Amniotic stem cell (primary cell): ENCODE results near the gene RAPGEF1.
A peak's percentile ranks its signal among the peaks of the same experiment; 100 is the strongest.

Source experiments
- DNase-seq: peaks from one replicate; lab custom pipeline; 2025; lab: John Stamatoyannopoulos, UW

The RAPGEF1 gene

DNA sequence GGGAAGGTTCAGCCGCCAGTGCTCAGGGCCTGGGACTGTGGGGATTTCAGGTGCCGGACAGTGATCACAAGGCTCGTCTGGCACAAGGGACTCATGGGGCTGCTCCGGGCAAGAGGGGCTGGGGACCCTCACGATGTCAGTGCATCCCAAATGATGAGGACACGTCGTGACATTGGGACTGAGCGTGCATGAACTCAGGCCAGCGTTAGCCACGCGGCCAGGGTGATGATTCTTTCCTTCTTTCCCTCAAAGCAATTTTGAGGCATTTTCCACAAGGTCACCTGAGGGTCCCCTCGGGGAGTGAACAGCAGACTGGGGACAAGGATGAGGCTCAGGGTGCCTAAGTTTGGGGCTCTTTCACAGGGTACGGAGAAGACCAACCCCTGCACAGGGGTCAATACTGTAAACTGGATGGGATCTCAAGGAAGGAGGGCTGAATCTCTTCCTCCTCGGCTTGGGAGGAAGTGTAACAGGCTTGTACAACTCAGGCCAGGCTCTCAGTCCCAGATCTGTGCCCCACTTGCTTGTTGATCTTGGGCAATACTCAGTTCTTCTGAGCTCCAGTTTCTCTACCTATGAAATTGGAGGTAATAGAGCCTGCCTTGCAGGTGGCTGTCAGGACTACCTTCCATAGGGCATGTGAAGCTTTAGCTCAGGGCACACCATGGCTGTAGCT is 116.1 kb downstream of the RAPGEF1 start:
- DNase-seq: no peak

DNA sequence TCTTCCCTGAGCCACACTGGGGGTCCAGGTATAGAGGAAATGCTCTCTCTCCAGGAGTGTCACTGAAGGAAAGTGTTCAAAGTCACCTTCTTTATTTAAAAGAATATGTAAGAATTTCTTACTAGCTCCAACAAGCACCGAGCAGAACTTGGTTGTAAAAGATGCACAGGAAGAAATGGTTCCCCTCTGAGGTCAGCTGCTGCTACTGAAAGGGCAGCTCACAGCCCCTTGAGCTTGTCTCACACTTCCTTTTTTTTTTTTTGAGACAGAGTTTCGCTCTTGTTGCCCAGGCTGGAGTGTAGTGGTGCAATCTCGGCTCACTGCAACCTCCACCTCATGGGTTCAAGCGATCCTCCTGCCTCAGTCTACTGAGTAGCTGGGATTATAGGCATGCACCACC is 117.4 kb downstream of the RAPGEF1 start:
- DNase-seq: no peak

GRCh38 chr9:131621551-131622358 is 118.1 kb downstream of the RAPGEF1 start:
- DNase-seq: no peak

GRCh38 chr9:131620764-131621520 is 118.9 kb downstream of the RAPGEF1 start:
- DNase-seq: no peak

- DNase-seq: no peak
Measured at GRCh38 chr9:131619680-131620079, 120.2 kb downstream of the RAPGEF1 start.

DNA sequence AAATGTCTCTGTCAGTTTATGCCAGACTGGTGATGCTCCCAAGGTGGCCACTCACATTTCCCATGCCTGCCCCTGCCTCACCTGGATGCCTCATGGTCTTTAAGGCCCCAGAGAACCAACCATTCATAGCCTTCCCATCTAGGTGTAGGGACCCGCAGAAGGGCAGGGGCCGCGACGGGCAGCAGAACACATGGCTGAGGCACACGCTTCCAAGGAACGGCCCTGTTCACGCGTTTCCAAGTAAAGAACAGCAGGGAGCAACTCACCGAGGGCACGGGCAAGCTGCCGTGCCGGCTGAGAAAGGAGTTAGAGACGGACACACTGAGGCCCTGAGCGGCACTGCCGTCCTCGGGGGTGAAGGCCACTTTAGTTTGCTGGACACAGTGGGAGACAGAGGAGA is 121.1 kb downstream of the RAPGEF1 start:
- no peak for DNase-seq

- DNase-seq: no peak
Measured at GRCh38 chr9:131618071-131618479, 121.8 kb downstream of the RAPGEF1 start.

DNA sequence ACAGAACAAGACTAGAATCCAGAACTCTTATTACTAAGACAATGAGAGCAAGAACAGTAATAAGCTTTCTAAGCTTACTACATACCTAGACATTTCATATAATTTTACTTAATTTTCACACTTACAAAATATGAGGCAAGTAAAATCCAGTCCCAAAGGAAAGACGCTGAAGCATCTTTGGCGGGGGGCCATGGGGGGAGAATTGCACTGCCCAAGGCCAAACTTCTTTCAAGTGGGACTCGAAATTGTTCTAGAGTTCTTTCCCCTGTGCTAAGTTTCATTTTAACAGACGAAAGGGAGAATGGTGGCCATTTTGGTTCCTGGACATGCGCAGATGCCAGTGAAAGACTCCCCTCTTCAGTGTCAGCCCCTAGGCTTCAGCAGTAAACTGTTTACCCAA is 122.3 kb downstream of the RAPGEF1 start:
- no peak for DNase-seq

GRCh38 chr9:131616983-131617604 is 122.8 kb downstream of the RAPGEF1 start:
- DNase-seq: no peak

DNA sequence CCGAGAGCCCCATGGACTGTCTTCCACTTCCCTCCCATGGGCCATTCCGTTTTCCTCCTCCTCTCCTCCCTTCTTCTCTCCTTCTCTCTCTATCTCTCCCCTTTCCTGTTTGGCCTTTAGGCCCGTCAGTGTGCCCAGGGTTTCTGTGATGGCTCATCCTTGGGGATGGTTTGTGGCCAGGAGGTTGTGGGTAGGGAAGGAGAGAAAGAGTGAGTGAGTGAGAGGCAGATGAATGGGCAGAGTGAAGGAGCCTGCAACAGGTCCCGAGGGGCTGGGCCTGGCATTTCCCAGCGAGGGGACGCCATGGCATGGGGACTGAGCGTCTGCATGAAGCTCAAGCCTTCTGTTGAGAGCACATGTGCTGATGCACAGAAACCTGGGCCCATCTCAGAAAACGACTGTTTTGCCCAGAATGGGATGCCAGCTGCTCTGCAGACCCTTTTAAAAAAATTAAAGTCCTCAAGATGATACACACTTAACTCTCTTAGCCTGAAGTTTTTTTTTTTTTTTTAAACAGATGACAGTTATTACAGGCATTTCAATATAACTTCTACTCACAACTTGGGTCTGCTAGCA is 125.4 kb downstream of the RAPGEF1 start:
- no peak for DNase-seq

GRCh38 chr9:131613921-131614320 is 126.0 kb downstream of the RAPGEF1 start:
- no peak for DNase-seq

DNA sequence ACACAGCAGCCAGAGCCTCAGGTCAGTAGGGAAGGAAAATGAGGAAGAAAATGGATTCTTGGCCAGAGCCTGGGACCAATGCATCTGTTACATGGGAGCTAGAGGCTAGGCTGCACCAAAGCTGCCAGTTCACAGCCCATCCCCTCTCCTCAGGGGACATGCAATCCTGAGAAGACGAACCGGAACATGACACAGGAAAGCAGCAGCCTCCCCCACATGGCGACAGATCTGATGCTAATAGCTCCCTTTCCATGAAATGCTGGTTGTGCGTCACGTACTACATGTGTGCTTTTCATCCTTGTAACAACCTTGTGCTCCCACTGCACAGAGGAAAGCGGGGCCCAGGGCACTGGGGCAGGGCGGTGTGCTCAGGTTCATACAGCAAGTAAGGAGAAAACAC is 127.0 kb downstream of the RAPGEF1 start:
- no peak for DNase-seq

- DNase-seq: no peak
Measured at GRCh38 chr9:131611586-131612315, 128.1 kb downstream of the RAPGEF1 start.

DNA sequence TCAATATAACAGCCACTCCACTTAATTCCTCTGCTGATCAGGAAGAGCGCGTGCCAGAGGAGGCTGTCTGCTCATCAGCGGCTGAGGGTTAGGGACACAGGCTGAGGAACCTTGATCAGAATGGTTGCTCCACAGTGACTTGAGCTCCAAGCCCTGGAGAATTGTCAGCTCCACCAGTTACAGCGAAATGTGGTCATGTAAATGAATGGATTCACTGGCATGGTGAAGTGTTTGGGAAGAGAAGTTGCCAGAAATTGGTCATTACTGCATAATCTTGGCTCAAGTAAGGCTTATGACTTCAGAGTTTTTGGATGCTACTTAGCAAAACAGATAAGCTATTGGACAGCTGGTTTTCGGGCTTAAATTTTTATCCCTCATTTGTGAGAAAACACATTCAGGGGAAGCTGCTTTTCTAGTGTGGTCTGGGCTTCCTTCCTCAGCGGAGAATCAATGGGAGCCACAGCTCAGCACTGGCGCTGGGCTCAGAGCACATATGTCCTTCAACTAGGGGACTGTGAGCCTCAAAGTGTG is 129.6 kb downstream of the RAPGEF1 start:
- DNase-seq: no peak

GRCh38 chr9:131609099-131609830 is 130.6 kb downstream of the RAPGEF1 start:
- peak; percentile 39 for DNase-seq

- DNase-seq: peak; percentile 71
Measured at GRCh38 chr9:131608493-131609037, 131.3 kb downstream of the RAPGEF1 start.

DNA sequence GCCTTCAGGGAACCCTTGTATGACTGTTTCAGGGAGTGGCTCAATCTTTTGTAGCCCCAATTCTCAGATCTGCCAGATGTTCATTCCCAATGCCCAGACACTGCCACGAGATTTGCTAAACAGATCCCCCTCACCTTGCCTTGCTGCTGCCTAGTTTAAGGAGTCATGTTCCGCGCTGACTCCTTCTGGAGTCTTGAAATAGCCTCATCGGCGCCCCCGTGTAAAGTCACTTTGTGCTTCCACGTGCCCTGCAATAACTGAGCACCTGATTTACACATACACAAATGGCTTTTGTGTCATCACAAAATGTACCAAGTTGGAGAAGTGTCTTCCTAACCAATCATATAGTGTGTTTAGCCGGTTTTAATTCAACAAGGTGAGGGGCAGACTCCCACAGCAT is 132.3 kb downstream of the RAPGEF1 start:
- no peak for DNase-seq

- DNase-seq: no peak
Measured at GRCh38 chr9:131606896-131607567, 132.8 kb downstream of the RAPGEF1 start.
